Epithelial cell of proximal tubule (primary cell): ENCODE measurements around the gene GPR152. TPM values are rescaled to one million over a fixed set of nuclear protein-coding genes. Genes with fewer than 3 reads are reported as not detected.

ENCODE experiments used
- DNase-seq: peaks from one replicate; pipeline ENCODE4 v3.0.0-alpha.2; 2011; ENCODE audit warnings: low read depth
- H3K4me3 ChIP-seq: 2 replicates; pipeline ENCODE4 v1.5.1; 2011; ENCODE audit warnings: low read depth, mild to moderate bottlenecking, low read length
- CTCF ChIP-seq: conservative IDR thresholded peaks from 2 replicates; pipeline ENCODE4 v1.5.1; 2012; ENCODE audit warnings: low read depth, mild to moderate bottlenecking, low read length
- total RNA-seq: library from RNA; depleted of rRNA; stranded (reverse); fragments of >200 nt; gene quantifications from 2 replicates; pipeline ENCODE4 v1.2.3, GENCODE V29; 2015

GPR152 gene
- total RNA-seq: not detected in 2 replicates

GRCh38 chr11:67452141-67452952 is at the start of gene GPR152:
Gene GPR152, minus strand, starts transcription at chr11:67452729. Its CDS starts 5 bp downstream, at chr11:67452724.
- DNase-seq: no peak
- TF ChIP-seq CTCF: no peak
- H3K4me3 ChIP-seq: no peak within 1 kb of the TSS

GRCh38 chr11:67501854-67502253 is 49.3 kb upstream of the GPR152 start:
- no peak for TF ChIP-seq CTCF
- H3K4me3 ChIP-seq: no peak overlapping the region
- DNase-seq: no peak

- DNase-seq: no peak
- no peak overlapping the region for H3K4me3 ChIP-seq
- no peak for TF ChIP-seq CTCF
Measured at GRCh38 chr11:67500831-67501715, 48.5 kb upstream of the GPR152 start.

GRCh38 chr11:67500484-67500821 is 47.9 kb upstream of the GPR152 start:
- no peak for DNase-seq
- TF ChIP-seq CTCF: no peak
- H3K4me3 ChIP-seq: no peak overlapping the region

- no peak overlapping the region for H3K4me3 ChIP-seq
- no peak for TF ChIP-seq CTCF
- DNase-seq: no peak
Measured at GRCh38 chr11:67499808-67500483, 47.4 kb upstream of the GPR152 start.

GRCh38 chr11:67498544-67498972 is 46.0 kb upstream of the GPR152 start:
- H3K4me3 ChIP-seq: no peak overlapping the region
- no peak for DNase-seq
- TF ChIP-seq CTCF: no peak
